ENCODE data around the gene SIN3A.

Gene SIN3A

DNA sequence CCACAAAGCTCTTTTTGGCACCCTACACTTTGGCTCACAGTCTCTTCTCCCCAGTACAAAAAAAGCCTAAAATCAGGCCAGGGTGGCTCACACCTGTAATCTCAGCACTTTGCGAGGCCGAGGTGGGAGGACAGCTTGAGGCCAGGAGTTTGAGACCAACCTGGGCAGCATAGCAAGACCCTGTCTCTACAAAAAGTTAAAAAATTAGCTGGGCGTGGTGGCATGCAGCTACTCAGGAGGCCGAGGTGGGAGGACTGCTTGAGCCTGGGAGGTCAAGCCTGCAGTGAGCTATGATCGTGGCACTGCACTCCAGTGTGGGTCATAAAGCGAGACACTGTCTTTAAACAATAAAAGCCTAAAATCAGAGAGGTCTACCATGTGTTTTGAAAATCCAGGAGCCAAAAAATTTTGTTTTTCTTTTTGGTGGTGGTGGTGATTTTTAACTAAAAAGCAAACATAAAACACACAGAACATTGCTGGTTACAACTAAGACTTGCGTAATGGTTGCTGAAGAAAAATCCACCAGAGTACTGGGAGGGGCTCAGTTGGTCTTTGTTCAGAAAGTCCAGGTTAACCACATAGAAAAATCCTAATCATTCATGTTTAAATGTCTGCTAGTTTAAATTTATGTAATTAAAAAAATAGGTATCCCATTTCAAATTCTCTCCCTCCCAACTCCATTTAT lies 81.5 kb downstream of the SIN3A start:
- DNase-seq = no peak

- no peak for DNase-seq
Observed at GRCh38 chr15:75368689-75369239, 82.7 kb downstream of the SIN3A start.

DNA sequence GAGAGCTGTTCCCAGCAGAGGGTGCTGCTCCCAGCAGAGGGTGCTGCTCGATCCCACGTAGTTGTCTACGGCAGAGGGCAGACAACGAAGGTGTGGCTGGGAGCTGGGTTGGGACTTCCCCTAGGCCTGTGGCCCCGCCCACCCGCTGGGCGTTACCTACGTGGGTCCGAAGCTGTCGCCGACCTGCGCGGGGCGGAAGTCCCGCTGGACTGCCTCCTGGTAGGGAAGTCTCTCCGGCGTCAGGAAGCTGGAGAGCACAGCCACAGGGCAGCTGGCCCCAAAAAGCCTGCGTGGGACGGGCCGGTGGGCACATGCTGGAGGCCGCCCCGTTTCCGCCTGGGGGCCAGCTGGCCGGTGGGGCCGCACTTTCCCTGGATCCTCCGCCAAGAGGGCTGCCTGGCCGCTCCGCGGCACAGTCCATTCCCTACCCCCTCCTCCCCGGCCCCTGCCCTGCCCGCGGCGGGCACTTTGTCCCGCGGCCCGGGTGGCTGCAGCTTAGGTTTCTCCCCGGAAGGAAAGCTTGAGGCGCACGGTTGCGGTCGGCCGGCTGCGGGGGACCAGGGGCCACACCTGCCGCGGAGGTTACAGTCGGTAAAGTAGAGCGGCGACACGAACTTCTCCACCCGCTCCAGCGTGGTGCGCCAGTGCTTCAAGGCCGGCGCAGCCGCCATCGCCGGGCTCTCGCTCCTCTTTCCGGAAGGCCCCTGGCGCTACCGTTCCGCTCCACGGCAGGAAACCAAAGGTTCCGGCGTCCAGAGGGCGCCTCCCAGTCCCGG lies 83.4 kb downstream of the SIN3A start, which contains the start of gene MAN2C1:
Gene MAN2C1, minus strand, starts transcription at position 695 of the 776 bp plus-strand sequence. Its CDS starts 24 bp downstream, at position 671.
- DNase-seq = peak; percentile 88

- DNase-seq = no peak
Observed at GRCh38 chr15:75367406-75367912, 84.0 kb downstream of the SIN3A start.

GRCh38 chr15:75367006-75367405 lies 84.5 kb downstream of the SIN3A start:
- DNase-seq = no peak

- no peak for DNase-seq
Observed at GRCh38 chr15:75366163-75366562, 85.3 kb downstream of the SIN3A start.

DNA sequence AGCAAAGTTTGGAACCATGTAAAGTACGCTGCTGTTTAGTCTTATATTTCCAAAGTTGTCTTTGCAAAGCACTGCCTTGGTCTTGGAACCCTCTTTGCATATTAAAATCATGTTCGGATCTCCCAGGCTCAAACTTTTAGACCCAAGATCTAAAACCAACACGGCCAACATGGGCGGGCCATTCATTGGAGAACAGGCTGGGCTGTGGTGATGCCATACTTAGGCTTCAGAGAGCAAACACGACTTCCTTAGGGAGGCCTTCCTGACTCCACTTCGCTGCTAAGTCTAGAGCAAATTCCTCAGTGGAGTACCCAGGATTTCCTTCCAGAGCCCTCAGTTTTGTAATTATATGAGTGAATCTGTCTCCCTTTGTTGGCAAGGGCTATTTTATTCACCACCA lies 86.6 kb downstream of the SIN3A start:
- DNase-seq = no peak

- DNase-seq = no peak
Observed at GRCh38 chr15:75363786-75364185, 87.7 kb downstream of the SIN3A start.

GRCh38 chr15:75362642-75363249 lies 88.7 kb downstream of the SIN3A start:
- no peak for DNase-seq

DNA sequence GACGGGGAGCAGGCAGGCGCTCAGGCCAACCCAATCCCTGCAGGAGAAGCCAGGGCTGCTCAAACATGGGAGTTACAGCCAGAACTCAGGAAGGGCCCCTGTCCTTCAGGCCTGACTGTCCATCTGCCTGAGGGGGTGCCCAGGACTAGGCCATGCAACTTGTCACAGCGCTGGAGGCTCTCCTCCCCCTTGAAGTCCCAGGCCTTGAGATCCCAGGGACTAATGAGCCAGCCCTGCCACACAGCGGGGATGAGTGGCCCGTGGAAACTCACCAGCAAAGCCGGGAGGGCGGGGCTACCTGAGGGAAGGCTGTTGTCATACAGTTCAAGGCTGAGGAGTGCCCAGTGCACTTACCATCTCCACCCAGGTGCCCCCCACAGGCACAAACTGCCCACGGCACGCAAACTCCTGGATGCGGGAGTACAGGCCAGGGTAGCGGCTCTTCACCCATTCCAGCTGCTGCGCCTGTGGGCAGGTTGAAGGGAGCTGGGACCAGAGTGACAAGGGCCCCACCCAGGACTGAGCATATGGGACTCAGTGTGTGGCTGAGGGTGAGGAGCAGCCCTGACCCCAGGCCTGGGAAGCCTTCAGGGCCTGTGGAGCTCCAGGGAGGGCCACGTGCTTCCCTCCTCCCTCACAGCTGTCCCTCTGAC lies 89.4 kb downstream of the SIN3A start:
- no peak for DNase-seq

- no peak for DNase-seq
Observed at GRCh38 chr15:75361361-75361988, 90.0 kb downstream of the SIN3A start.

DNA sequence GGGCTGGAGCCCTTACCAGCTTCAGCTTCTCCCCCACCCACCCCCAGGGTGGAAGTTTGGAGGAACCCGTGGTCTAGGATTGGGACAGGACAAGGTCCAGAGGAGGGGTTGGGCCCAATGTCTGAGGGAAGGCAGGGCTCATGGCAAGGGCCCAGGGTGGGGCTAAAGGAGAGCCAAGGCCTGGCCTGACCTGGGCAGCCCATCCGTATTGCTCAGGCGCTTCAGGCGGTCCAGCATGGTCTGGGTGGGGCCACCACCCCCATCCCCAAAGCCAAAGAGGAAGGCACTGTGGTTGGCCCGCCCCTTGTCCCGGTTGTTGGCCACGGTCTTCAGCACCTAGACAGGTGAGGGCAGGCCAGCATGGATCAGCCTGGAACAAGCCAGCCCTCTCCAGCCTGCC lies 90.6 kb downstream of the SIN3A start:
- DNase-seq = no peak

- no peak for DNase-seq
Observed at GRCh38 chr15:75360391-75360790, 91.1 kb downstream of the SIN3A start.

DNA sequence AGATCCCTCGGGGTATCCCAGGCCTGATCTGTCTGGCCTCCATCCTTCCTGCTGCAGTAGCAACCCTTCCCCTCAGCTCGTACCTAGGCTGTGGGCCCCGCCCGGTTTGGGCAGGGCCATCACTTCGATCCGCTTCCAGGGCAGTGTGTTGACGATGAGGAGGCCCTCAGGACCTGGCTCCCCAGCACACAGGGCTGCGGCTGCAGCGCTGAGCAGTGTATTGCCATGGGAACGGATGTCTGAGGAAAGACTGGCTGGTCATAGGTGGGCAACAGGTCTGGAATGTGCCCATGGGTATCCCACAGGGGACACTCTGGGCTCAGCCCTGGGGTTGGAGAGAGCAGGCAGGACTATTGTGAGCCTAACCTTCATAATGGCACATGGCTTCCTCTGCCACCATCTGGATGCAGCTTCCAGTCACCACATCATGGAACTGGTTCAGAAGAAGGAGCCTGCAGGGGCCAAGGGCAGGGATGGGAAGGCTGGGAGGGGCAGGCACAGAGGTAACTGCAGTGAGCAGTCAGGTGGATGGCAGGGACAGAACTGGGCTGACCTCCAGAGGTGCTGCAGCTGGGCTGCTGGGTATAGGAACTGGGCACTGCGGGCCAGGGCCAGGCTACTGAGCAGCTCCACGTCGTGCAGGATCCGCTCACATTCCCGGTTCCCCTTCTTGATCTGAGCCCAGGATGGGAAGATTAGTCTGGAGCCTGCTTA lies 91.8 kb downstream of the SIN3A start:
- DNase-seq = no peak

GRCh38 chr15:75358771-75359536 lies 92.5 kb downstream of the SIN3A start:
- no peak for DNase-seq

GRCh38 chr15:75357976-75358673 lies 93.4 kb downstream of the SIN3A start:
- DNase-seq = no peak

DNA sequence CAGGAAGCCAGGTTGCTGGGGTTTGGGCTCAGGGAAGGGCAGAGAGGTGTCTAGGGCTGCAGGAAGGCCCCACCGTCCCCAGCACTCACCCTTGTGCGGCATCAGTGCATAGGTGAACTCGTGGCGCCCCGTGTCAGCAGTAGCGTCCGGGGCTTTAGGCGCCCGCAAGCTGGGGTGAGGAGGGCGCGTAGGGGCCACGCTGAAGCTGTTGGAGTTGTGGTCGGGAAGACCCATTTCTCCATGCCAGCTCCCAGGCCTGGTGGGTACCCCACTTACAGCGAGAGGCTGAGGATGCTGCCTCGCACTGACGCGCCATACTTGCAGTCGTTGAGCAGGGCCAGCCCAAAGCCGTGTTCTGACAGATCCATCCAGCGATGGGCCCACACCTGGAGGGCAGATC lies 95.0 kb downstream of the SIN3A start:
- no peak for DNase-seq

DNA sequence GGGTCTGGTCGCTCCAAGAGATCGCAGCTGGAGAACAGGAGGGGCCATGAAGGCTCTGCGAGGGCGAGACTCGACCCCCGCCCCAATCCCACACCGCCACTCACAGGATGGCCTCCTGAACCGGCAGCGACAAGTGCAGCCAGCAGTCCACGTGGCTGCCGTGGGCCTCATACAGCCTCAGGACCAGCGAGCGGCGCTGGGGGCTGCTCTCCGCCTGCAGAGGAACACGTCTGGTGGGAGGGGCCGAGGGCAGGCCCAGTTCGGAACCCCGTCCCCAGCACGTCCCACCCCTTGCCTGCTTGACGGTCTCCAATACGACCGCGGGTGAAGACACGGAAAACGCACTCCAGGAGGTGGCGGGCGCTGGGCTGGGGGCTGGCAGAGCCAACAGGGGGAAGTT lies 95.5 kb downstream of the SIN3A start:
- DNase-seq = no peak

DNA sequence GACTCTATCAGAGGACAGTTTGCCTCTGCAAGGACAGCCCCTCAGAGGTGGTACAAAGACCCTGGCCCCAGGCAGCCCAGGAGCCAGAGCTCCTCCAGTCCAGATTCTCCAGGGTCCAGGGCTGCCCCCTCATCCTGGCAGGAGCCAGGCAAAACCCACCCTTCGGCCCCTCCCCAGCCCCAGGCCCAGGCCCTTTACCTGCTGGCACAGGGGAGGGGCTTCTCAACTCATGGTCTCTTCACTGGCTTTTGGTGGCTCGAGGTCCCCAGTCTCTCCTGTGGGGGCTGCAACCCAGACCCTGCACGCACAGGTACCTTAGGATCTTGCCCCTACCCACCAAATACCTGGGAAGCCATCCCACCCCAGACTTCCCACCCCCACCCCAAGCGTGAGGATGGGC lies 96.1 kb downstream of the SIN3A start:
- no peak for DNase-seq

- no peak for DNase-seq
Observed at GRCh38 chr15:75354454-75354853, 97.0 kb downstream of the SIN3A start.

All from GDM1 (cell line).